Thyroid gland (tissue), 4 donors: ENCODE data around the gene HIVEP3. TPM values are rescaled to one million over a fixed set of nuclear protein-coding genes. Genes with fewer than 3 reads are reported as not detected.

Source experiments
- DNase-seq, 2 donors: peaks; one replicate each; pipeline ENCODE4 v3.0.0-alpha.2; 2019
- H3K27ac ChIP-seq, 3 donors: fragments of 200-600 bp; sonication (generic); 1 replicate in 2 of 3; 2 replicates in 1 of 3; pipeline ENCODE4 v1.5.1; 2016 to 2019; ENCODE audit warnings: mild to moderate bottlenecking in 1 of 3, moderate library complexity in 1 of 3
- H3K27me3 ChIP-seq: fragments of 200-600 bp; sonication (generic); one replicate; pipeline ENCODE4 v1.5.1; 2019
- H3K36me3 ChIP-seq, 2 donors: fragments of 200-600 bp; sonication (generic); one replicate each; pipeline ENCODE4 v1.5.1; 2016 to 2019
- H3K4me1 ChIP-seq, 2 donors: fragments of 200-600 bp; sonication (generic); one replicate each; pipeline ENCODE4 v1.5.1; 2017 to 2019
- H3K4me3 ChIP-seq, 3 donors: fragments of 200-600 bp; sonication (generic); replicated peaks in 1 of 3; 1 replicate in 2 of 3; 2 replicates in 1 of 3; pipeline ENCODE4 v1.5.1; 2016; ENCODE audit warnings: mild to moderate bottlenecking in 1 of 3
- H3K9me3 ChIP-seq: fragments of 200-600 bp; sonication (generic); one replicate; pipeline ENCODE4 v1.5.1; 2017
- CTCF ChIP-seq, 6 experiments: fragments of 200-600 bp in 3 of 6; fragments of 450-650 bp in 3 of 6; sonication (generic) in 3 of 6; IDR thresholded peaks; one replicate each; pipeline ENCODE4 v1.5.1; 2016 to 2019; ENCODE audit warnings: antibody characterized with exemption in 6 of 6, mild to moderate bottlenecking in 2 of 6, inconsistent platforms in 1 of 6, moderate library complexity in 1 of 6
- POLR2A ChIP-seq, 2 donors: fragments of 450-650 bp; IDR thresholded peaks; one replicate each; pipeline ENCODE4 v1.6.1; 2017; ENCODE audit warnings: antibody characterized with exemption in 2 of 2, mild to moderate bottlenecking in 2 of 2, moderate library complexity in 1 of 2
- WGBS, 2 donors: methylation state at CpG; one replicate each; pipeline ENCODE4 v1.1.5; 2017; 5-methylcytosine and 5-hydroxymethylcytosine counted together
- intact Hi-C: fragments of 100-400 bp; cut with DNase I; formaldehyde crosslinking; loops from one replicate; pipeline ENCODE4 v1.15.1; 2023
- total RNA-seq, 4 donors: library from RNA; depleted of rRNA; stranded (reverse); fragments of >200 nt; gene quantifications; one replicate each; pipeline ENCODE4 v1.2.3, GENCODE V29; 2016

The HIVEP3 gene
- total RNA-seq, 4 donors from 2014 or later = 9.7 to 13.5 (median 12.5) TPM

GRCh38 chr1:41620365-41621169 is 298.2 kb downstream of the HIVEP3 start:
- 94 to 95% methylated on average over 8 to 9 of the region's 9 CpGs for WGBS, 2 donors
- Histone ChIP-seq H3K9me3 (no peaks in the 10 kb centered on the region), H3K27me3 (no peaks in the 10 kb centered on the region), H3K36me3 (no peaks in the 10 kb centered on the region), H3K4me1 (peaks cover 21 to 29% of the 10 kb centered on the region in 2 donors), H3K4me3 (no peak overlapping the region), H3K27ac (no peak overlapping the region)
- DNase-seq = no peak
- intact Hi-C loops = no loop called here
- TF ChIP-seq CTCF (IDR thresholded peaks at IDR 0.05) (no peak), POLR2A (IDR thresholded peaks at IDR 0.05) (no peak)

GRCh38 chr1:41619511-41620364 is 299.0 kb downstream of the HIVEP3 start:
- TF ChIP-seq CTCF (IDR thresholded peaks at IDR 0.05) (no peak), POLR2A (IDR thresholded peaks at IDR 0.05) (no peak)
- Histone ChIP-seq H3K9me3 (no peaks in the 10 kb centered on the region), H3K27ac (no peak overlapping the region), H3K4me3 (no peak overlapping the region), H3K36me3 (no peaks in the 10 kb centered on the region), H3K27me3 (no peaks in the 10 kb centered on the region), H3K4me1 (peaks cover 21 to 29% of the 10 kb centered on the region in 2 donors)
- intact Hi-C loops = no loop called here
- WGBS, 2 donors = 88 to 94% methylated on average over 10 of the region's 10 CpGs
- no peak for DNase-seq

GRCh38 chr1:41618871-41619270 is 299.9 kb downstream of the HIVEP3 start:
- no peak overlapping the region for H3K4me3 ChIP-seq
- no peaks in the 10 kb centered on the region for H3K9me3 ChIP-seq
- H3K27ac ChIP-seq = peak overlapping the region in 1 of 3 donors; percentile 57
- intact Hi-C loops = no loop called here
- no peak for DNase-seq
- no peaks in the 10 kb centered on the region for H3K36me3 ChIP-seq
- 90 to 93% methylated on average over 6 of the region's 6 CpGs for WGBS, 2 donors
- no peaks in the 10 kb centered on the region for H3K27me3 ChIP-seq
- TF ChIP-seq CTCF (IDR thresholded peaks at IDR 0.05) = no peak
- TF ChIP-seq POLR2A (IDR thresholded peaks at IDR 0.05) = no peak
- peaks cover 21 to 29% of the 10 kb centered on the region in 2 donors for H3K4me1 ChIP-seq

- WGBS, 2 donors = 43 to 50% methylated on average over 13 to 14 of the region's 14 CpGs
- Histone ChIP-seq H3K27ac (peak overlapping the region; percentile 57 to 73 (median 68)), H3K4me1 (peaks cover 17 to 23% of the 10 kb centered on the region in 2 donors), H3K9me3 (no peaks in the 10 kb centered on the region), H3K27me3 (no peaks in the 10 kb centered on the region), H3K36me3 (no peaks in the 10 kb centered on the region), H3K4me3 (no peak overlapping the region)
- peak; percentile 96 for DNase-seq
- TF ChIP-seq CTCF (IDR thresholded peaks at IDR 0.05) (no peak), POLR2A (IDR thresholded peaks at IDR 0.05) (no peak)
- intact Hi-C loops = no loop called here
These were observed 300.5 kb downstream of the HIVEP3 start for GRCh38 chr1:41618066-41618825.
